Ovary (tissue), 9 donors: ENCODE results near the gene ARHGEF11. TPM values are rescaled to one million over a fixed set of nuclear protein-coding genes. Genes with fewer than 3 reads are reported as not detected.

Source experiments
- DNase-seq, 5 donors: peaks; one replicate each; pipeline ENCODE4 v3.0.0-alpha.2; 2019 to 2020
- H3K27ac ChIP-seq, 2 donors: fragments of 200-600 bp; one replicate each; pipeline versions ENCODE4 v1.5.1 to v1.8.0; 2019 to 2022
- H3K27me3 ChIP-seq: fragments of 200-600 bp; one replicate; pipeline ENCODE4 v1.8.0; 2022
- H3K36me3 ChIP-seq: fragments of 200-600 bp; sonication (generic); one replicate; pipeline ENCODE4 v1.5.1; 2019
- H3K4me1 ChIP-seq: one replicate; pipeline ENCODE4 v1.8.1; 2013; ENCODE audit warnings: mild to moderate bottlenecking, moderate library complexity; ENCODE audit not compliant: insufficient read depth
- H3K4me3 ChIP-seq: fragments of 200-600 bp; sonication (generic); one replicate; pipeline ENCODE4 v1.5.1; 2017
- H3K9me3 ChIP-seq, 2 donors: fragments of 200-600 bp in 1 of 2; sonication (generic) in 1 of 2; one replicate each; pipeline versions ENCODE4 v1.5.1 to v1.8.1; 2013 to 2019; ENCODE audit warnings: mild to moderate bottlenecking in 1 of 2, moderate library complexity in 1 of 2
- EP300 ChIP-seq: sonication (generic); formaldehyde crosslinking; IDR thresholded peaks from one replicate; pipeline ENCODE4 v1.6.1; 2017; ENCODE audit warnings: antibody characterized with exemption
- POLR2A ChIP-seq: fragments of 450-650 bp; IDR thresholded peaks from one replicate; pipeline ENCODE4 v1.6.1; 2017; ENCODE audit warnings: antibody characterized with exemption, mild to moderate bottlenecking, moderate library complexity
- WGBS, 3 donors: extraction: QIAGEN DNeasy Blood & Tissue Kit in 1 of 3; methylation state at CpG; one replicate each; pipeline versions ENCODE4 v1.1.5 to v1.1.7; 2013 to 2017; 5-methylcytosine and 5-hydroxymethylcytosine counted together
- intact Hi-C, 4 donors: fragments of 100-400 bp; cut with DNase I; formaldehyde crosslinking; loops; one replicate each; pipeline versions ENCODE4 v1.11.0 to v1.15.1; 2022 to 2023
- polyA plus RNA-seq, 2 donors: library from polyadenylated mRNA; stranded (reverse); fragments of 200-250 nt in 1 of 2; fragments of 350-450 nt in 1 of 2; fragmentation: Illumina TruSeq in 1 of 2; extraction: RNeasy Lipid Tissue Mini Kit (QIAGEN cat#74804) in 1 of 2; gene quantifications; one replicate each; pipeline ENCODE4 v1.2.3, GENCODE V29; 2013 to 2014
- total RNA-seq, 7 donors: library from RNA; depleted of rRNA in 2 of 7; stranded (reverse); fragments of >200 nt in 2 of 7; fragmentation: NEBNext Ultra II Directional in 3 of 7; extraction: Animal tissue kit (Norgen Biotek cat#: 25700) in 3 of 7; gene quantifications; one replicate each; pipeline versions ENCODE4 v1.1.0 to v1.2.4, GENCODE V29; 2016 to 2023
- TF ChIP-seq, protein P1 (sequence below), 3 donors: fragments of 450-650 bp in 2 of 3; fragments of 200-600 bp in 1 of 3; IDR thresholded peaks; one replicate each; pipeline versions ENCODE4 v1.5.1 to v1.8.0; 2016 to 2022; ENCODE audit warnings: antibody characterized with exemption in 3 of 3, mild to moderate bottlenecking in 1 of 3
- donor health status: DM: no; HTN: no; CAD: no; lungs with moderate emphysema.
- donor health status: DM: no; HTN: no; CAD: no.
- donor health status: Bipolar disorder and iron deficiency.
- donor health status: DM: yes; HTN: yes; CAD: no.
- donor health status: DM: no; HTN: no; CAD: no.
- donor health status: DM: yes; HTN: yes; CAD: no.

ARHGEF11 gene
- total and polyA plus RNA-seq, 9 donors: 14.3 to 43.9 (median 26.8) TPM

DNA sequence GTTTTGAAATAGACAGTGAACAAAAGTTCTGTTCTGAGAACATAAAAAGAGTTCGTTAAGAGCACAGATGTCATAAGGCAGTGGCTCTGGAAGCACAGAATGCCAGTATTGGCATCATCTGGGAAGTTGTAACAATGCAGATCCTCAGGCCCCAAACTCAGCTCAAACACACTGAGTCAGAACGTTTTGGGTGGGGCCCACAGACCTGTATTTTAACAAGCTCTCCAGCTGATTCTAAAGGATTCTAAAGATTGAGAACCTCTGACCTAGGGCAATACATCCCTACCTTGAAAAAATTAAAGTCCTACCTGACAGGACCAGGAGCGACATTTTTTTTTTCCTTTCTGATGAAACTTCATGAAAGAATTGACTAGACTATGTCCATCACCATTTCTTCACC is 13.2 kb downstream of the ARHGEF11 start:
- intact Hi-C loops: no loop called here
- 79 to 84% (median 80%) methylated on average over 3 of the region's 3 CpGs for WGBS, 3 donors
- DNase-seq: no peak
- Histone ChIP-seq H3K4me3 (no peak overlapping the region), H3K4me1 (peaks cover 3% of the 10 kb centered on the region), H3K27ac (no peak overlapping the region), H3K27me3 (no peaks in the 10 kb centered on the region), H3K36me3 (no peaks in the 10 kb centered on the region), H3K9me3 (no peaks in the 10 kb centered on the region)
- TF ChIP-seq POLR2A (no peak), EP300 (no peak)
- TF ChIP-seq, protein P1, sequence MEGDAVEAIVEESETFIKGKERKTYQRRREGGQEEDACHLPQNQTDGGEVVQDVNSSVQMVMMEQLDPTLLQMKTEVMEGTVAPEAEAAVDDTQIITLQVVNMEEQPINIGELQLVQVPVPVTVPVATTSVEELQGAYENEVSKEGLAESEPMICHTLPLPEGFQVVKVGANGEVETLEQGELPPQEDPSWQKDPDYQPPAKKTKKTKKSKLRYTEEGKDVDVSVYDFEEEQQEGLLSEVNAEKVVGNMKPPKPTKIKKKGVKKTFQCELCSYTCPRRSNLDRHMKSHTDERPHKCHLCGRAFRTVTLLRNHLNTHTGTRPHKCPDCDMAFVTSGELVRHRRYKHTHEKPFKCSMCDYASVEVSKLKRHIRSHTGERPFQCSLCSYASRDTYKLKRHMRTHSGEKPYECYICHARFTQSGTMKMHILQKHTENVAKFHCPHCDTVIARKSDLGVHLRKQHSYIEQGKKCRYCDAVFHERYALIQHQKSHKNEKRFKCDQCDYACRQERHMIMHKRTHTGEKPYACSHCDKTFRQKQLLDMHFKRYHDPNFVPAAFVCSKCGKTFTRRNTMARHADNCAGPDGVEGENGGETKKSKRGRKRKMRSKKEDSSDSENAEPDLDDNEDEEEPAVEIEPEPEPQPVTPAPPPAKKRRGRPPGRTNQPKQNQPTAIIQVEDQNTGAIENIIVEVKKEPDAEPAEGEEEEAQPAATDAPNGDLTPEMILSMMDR (IDR thresholded peaks at IDR 0.05): no peak

DNA sequence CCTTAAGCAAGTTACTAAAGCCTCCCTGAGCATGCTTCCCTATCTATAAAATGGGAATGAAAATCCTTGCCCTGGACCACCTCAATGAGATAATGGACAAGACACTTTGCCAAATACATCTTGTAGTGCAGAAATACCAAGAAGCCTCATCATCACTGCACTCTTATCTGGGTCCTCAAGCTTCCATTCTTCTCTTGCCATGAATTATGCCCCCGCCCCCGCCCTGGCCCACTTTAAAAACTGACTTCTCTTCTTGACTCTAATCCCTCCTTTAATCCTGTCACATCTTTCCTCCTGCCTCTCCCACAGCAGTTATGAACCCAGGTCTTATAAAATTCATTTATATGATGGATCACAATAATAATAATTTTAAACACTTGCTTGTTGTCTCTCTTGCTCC is 14.8 kb downstream of the ARHGEF11 start:
- no peak for TF ChIP-seq POLR2A
- TF ChIP-seq, protein P1 (IDR thresholded peaks at IDR 0.05): no peak
- TF ChIP-seq EP300: no peak

DNA sequence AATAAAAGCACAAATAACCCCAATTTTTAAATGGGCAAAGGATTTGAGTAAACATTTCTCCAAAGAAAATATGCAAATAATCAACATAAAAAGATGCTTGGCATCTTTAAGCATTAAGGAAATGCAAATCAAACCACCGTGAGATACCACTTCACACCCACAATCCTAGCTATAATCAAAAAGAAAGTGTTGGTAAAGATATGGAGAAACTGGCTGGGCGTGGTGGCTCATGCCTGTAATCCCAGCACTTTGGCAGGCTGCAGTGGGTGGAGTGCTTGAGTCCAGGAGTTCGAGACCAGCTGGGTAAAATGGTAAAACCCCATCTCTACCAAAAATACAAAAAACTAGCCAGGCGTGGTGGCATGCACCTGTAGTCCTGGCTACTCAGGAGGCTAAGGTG is 16.9 kb downstream of the ARHGEF11 start:
- Histone ChIP-seq H3K27me3 (no peaks in the 10 kb centered on the region), H3K4me1 (peaks cover 1% of the 10 kb centered on the region), H3K27ac (no peak overlapping the region), H3K36me3 (no peaks in the 10 kb centered on the region), H3K4me3 (no peak overlapping the region), H3K9me3 (no peaks in the 10 kb centered on the region)
- TF ChIP-seq, protein P1 (IDR thresholded peaks at IDR 0.05): no peak
- TF ChIP-seq POLR2A (no peak), EP300 (no peak)
- intact Hi-C loops: no loop called here
- WGBS, 3 donors: 78 to 88% (median 88%) methylated on average over 4 of the region's 4 CpGs
- DNase-seq: no peak

More for the DNA sequence above, 14.8 kb downstream of the ARHGEF11 start:
- no peaks in the 10 kb centered on the region for H3K36me3 ChIP-seq
- H3K27me3 ChIP-seq: no peaks in the 10 kb centered on the region
- intact Hi-C loops: no loop called here
- WGBS, 3 donors: 95 to 98% (median 96%) methylated on average over 2 of the region's 2 CpGs
- H3K4me1 ChIP-seq: peaks cover 3% of the 10 kb centered on the region
- H3K4me3 ChIP-seq: no peak overlapping the region
- no peak overlapping the region for H3K27ac ChIP-seq
- H3K9me3 ChIP-seq: no peaks in the 10 kb centered on the region
- no peak for DNase-seq

DNA sequence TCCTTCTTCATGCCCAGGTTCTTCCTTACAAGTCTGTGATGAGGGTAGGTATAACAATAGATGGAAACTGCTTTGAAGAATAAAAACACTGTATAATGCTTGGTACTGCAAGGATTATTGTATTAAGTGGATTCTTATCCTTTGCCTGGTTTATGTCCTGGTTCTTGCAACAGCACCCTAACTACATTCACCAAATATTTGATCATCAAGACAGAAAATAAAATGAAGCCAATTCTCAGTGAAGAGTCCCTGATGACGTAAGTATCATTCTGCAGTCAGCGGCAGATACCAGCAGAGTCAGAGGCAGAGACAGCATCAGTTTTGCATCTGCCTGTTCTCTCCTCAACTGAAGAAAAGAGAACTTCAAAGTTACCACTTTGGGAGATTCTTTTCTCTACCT is 19.7 kb downstream of the ARHGEF11 start:
- peaks cover 0 to 3% of the 10 kb centered on the region in 2 donors for H3K9me3 ChIP-seq
- no peaks in the 10 kb centered on the region for H3K4me1 ChIP-seq
- no peaks in the 10 kb centered on the region for H3K36me3 ChIP-seq
- no peak overlapping the region for H3K4me3 ChIP-seq
- intact Hi-C loops: no loop called here
- H3K27ac ChIP-seq: no peak overlapping the region
- WGBS, 3 donors: 67 to 78% (median 73%) methylated on average over 2 of the region's 2 CpGs
- DNase-seq: no peak
- TF ChIP-seq EP300: no peak
- TF ChIP-seq POLR2A: no peak
- TF ChIP-seq, protein P1 (IDR thresholded peaks at IDR 0.05): no peak
- no peaks in the 10 kb centered on the region for H3K27me3 ChIP-seq
